H9 (cell line): ENCODE measurements around the gene OTULINL. TPM values are rescaled to one million over a fixed set of nuclear protein-coding genes. Genes with fewer than 3 reads are reported as not detected.

ENCODE experiments used
- DNase-seq: peaks from one replicate; pipeline ENCODE4 v3.0.0-alpha.2; 2017
- H2AFZ ChIP-seq: one replicate; pipeline ENCODE4 v1.6.1; 2013; ENCODE audit warnings: mild to moderate bottlenecking, low read length, control low read depth, moderate library complexity
- H2AK5ac ChIP-seq: 2 replicates; pipeline ENCODE4 v1.6.1; 2013; ENCODE audit warnings: low read length, control low read depth, mixed read lengths; ENCODE audit not compliant: insufficient read length
- H2BK120ac ChIP-seq: one replicate; pipeline ENCODE4 v1.6.1; 2013; ENCODE audit warnings: low read depth, mild to moderate bottlenecking, low read length, control low read depth, inconsistent platforms; ENCODE audit not compliant: poor library complexity, severe bottlenecking
- H2BK12ac ChIP-seq: 2 replicates; pipeline ENCODE4 v1.6.1; 2013; ENCODE audit warnings: low read length, control low read depth, mixed read lengths, low read depth; ENCODE audit not compliant: insufficient read length
- H2BK15ac ChIP-seq: 2 replicates; pipeline ENCODE4 v1.6.1; 2013; ENCODE audit warnings: low read depth, low read length, control low read depth
- H2BK20ac ChIP-seq: one replicate; pipeline ENCODE4 v1.6.1; 2013; ENCODE audit warnings: low read depth, mild to moderate bottlenecking, low read length, control low read depth, inconsistent platforms; ENCODE audit not compliant: poor library complexity, severe bottlenecking
- H2BK5ac ChIP-seq: 2 replicates; pipeline ENCODE4 v1.6.1; 2013; ENCODE audit warnings: low read length, control low read depth, mixed read lengths; ENCODE audit not compliant: insufficient read length
- H3K14ac ChIP-seq: 2 replicates; pipeline ENCODE4 v1.6.1; 2013; ENCODE audit warnings: low read length, control low read depth; ENCODE audit not compliant: insufficient read depth
- H3K18ac ChIP-seq: 2 replicates; pipeline ENCODE4 v1.6.1; 2013; ENCODE audit warnings: low read depth, mild to moderate bottlenecking, mixed read lengths, low read length, control low read depth; ENCODE audit not compliant: insufficient read length
- H3K23ac ChIP-seq: 2 replicates; pipeline ENCODE4 v1.6.1; 2013; ENCODE audit warnings: low read length, control low read depth, mixed read lengths, low read depth; ENCODE audit not compliant: insufficient read length
- H3K23me2 ChIP-seq: 2 replicates; pipeline ENCODE4 v1.6.1; 2013; ENCODE audit warnings: low read depth, mild to moderate bottlenecking, mixed read lengths, low read length, control low read depth; ENCODE audit not compliant: insufficient read length, poor library complexity, severe bottlenecking
- H3K27ac ChIP-seq: 2 replicates; pipeline ENCODE4 v1.5.1; 2013; ENCODE audit warnings: low read length, control low read depth, mixed read lengths, low read depth; ENCODE audit not compliant: insufficient read length
- H3K27me3 ChIP-seq: 2 replicates; pipeline ENCODE4 v1.6.1; 2013; ENCODE audit warnings: low read length, control low read depth, inconsistent platforms; ENCODE audit not compliant: insufficient read depth
- H3K4ac ChIP-seq: 2 replicates; pipeline ENCODE4 v1.6.1; 2013; ENCODE audit warnings: low read depth, mild to moderate bottlenecking, control low read depth, inconsistent platforms, low read length, moderate library complexity
- H3K4me1 ChIP-seq: 2 replicates; pipeline ENCODE4 v1.6.1; 2013; ENCODE audit warnings: low read length, control low read depth, inconsistent platforms; ENCODE audit not compliant: insufficient read depth
- H3K4me2 ChIP-seq: 2 replicates; pipeline ENCODE4 v1.6.1; 2013; ENCODE audit warnings: low read length, control low read depth, mixed read lengths; ENCODE audit not compliant: insufficient read length, insufficient read depth
- H3K56ac ChIP-seq: 2 replicates; pipeline ENCODE4 v1.6.1; 2013; ENCODE audit warnings: low read depth, mild to moderate bottlenecking, mixed read lengths, low read length, control low read depth; ENCODE audit not compliant: insufficient read length
- H3K79me1 ChIP-seq: 2 replicates; pipeline ENCODE4 v1.6.1; 2013; ENCODE audit warnings: low read depth, mild to moderate bottlenecking, moderate library complexity, low read length, control low read depth, inconsistent platforms; ENCODE audit not compliant: insufficient read depth, poor library complexity, severe bottlenecking
- H3K79me2 ChIP-seq: 2 replicates; pipeline ENCODE4 v1.6.1; 2013; ENCODE audit warnings: low read length, control low read depth, inconsistent platforms; ENCODE audit not compliant: insufficient read depth
- H3K9ac ChIP-seq: 2 replicates; pipeline ENCODE4 v1.6.1; 2013; ENCODE audit warnings: low read length, control low read depth, mixed read lengths; ENCODE audit not compliant: insufficient read length; ENCODE audit errors: extremely low read depth
- H3K9me3 ChIP-seq: one replicate; pipeline ENCODE4 v1.6.1; 2013; ENCODE audit warnings: low read depth, low read length, inconsistent platforms; ENCODE audit not compliant: control insufficient read depth
- H3T11ph ChIP-seq: one replicate; pipeline ENCODE4 v1.6.1; 2013; ENCODE audit warnings: mild to moderate bottlenecking, low read length, control low read depth, inconsistent platforms
- H4K20me1 ChIP-seq: one replicate; pipeline ENCODE4 v1.6.1; 2013; ENCODE audit not compliant: control insufficient read depth, insufficient read length, insufficient read depth
- H4K5ac ChIP-seq: 2 replicates; pipeline ENCODE4 v1.6.1; 2013; ENCODE audit warnings: low read depth, mild to moderate bottlenecking, mixed read lengths, low read length, control low read depth; ENCODE audit not compliant: insufficient read length
- H4K8ac ChIP-seq: replicated peaks from 2 replicates; pipeline ENCODE4 v1.6.1; 2013; ENCODE audit warnings: low read length, control low read depth, mixed read lengths, low read depth; ENCODE audit not compliant: insufficient read length
- H4K91ac ChIP-seq: 2 replicates; pipeline ENCODE4 v1.6.1; 2013; ENCODE audit warnings: low read depth, mild to moderate bottlenecking, moderate library complexity, mixed read lengths, low read length, control low read depth; ENCODE audit not compliant: insufficient read length
- H3K27ac Mint-ChIP-seq, 3 experiments: 2 replicates in 2 of 3; 3 replicates in 1 of 3; pipeline ENCODE4 v1.8.0; 2020 to 2021; ENCODE audit warnings: mixed read lengths in 3 of 3, mild to moderate bottlenecking in 1 of 3, moderate library complexity in 1 of 3
- H3K27me3 Mint-ChIP-seq: 2 replicates; pipeline ENCODE4 v1.8.0; 2021; ENCODE audit warnings: low read depth, mild to moderate bottlenecking, moderate library complexity, mixed read lengths
- H3K36me3 Mint-ChIP-seq, 3 experiments: 2 replicates in 2 of 3; 3 replicates in 1 of 3; pipeline ENCODE4 v1.8.0; 2020 to 2021; ENCODE audit warnings: low read depth in 3 of 3, mixed read lengths in 3 of 3; ENCODE audit not compliant: insufficient read depth in 1 of 3
- H3K4me1 Mint-ChIP-seq, 2 experiments: 2 replicates each; pipeline ENCODE4 v1.8.0; 2020; ENCODE audit warnings: mixed read lengths in 2 of 2
- H3K4me3 Mint-ChIP-seq, 2 experiments: 2 replicates in 1 of 2; 3 replicates in 1 of 2; pipeline ENCODE4 v1.8.0; 2020 to 2021; ENCODE audit warnings: mild to moderate bottlenecking in 2 of 2, mixed read lengths in 2 of 2, moderate library complexity in 1 of 2
- H3K9me3 Mint-ChIP-seq, 2 experiments: 2 replicates in 1 of 2; 3 replicates in 1 of 2; pipeline ENCODE4 v1.8.0; 2020; ENCODE audit warnings: mild to moderate bottlenecking in 2 of 2, mixed read lengths in 2 of 2, moderate library complexity in 1 of 2
- WGBS: extraction: QIAGEN DNeasy Blood & Tissue Kit; methylation state at CpG from one replicate; pipeline ENCODE4 v1.1.7; 2013; ENCODE audit warnings: missing lambda C conversion rate, low lambda C conversion rate, mixed read lengths; ENCODE audit not compliant: insufficient read length; ENCODE audit errors: extremely low coverage; 5-methylcytosine and 5-hydroxymethylcytosine counted together
- total RNA-seq: library from RNA; stranded (reverse); gene quantifications from 2 replicates; pipeline ENCODE4 v1.2.1, GENCODE V29; 2021
- TF ChIP-seq, protein P1 (sequence below): fragments of 200-600 bp; sonication (generic); conservative IDR thresholded peaks from 3 replicates; pipeline ENCODE4 v1.8.0; 2021; ENCODE audit warnings: antibody characterized with exemption, mild to moderate bottlenecking

The OTULINL gene
- total RNA-seq, 1 experiment from 2014 or later: 7.5 TPM

DNA sequence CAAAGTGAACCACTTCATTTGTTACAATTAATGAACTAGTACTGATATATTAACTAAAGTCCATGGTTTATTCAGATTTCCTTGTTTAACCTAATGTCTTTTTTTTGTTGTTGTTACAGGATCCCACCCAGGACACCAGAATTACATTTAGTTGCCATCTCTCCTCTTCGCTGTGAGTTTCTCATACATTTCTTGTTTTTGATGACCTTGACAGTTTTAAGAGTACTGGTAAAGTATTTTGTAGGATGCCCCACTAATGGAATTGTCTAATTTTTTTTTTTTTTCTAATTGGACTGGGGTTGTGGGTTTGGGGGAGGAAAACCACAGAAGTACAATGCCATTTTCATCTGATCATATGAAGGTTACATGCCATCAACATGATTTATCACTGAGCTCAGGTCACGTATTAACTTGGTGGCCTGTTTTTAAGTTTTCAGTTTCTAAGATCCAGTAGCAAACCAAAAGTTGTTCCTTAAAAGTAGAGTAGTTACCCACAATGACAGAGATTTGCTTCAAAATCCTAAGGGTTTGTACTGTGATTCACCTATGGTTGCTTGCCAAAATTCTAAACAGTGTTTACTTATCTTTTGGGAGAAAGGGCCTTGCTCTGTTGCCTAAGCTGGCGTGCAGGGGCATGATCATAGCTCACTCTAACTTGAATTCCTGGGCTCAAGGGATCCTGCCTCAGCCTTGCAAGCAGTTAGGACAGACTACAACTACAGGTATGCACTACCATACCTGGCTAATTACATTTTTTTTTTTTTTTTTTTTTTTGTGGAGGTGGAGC lies 78.4 kb downstream of the OTULINL start:
- Histone ChIP-seq H3K79me2 (no peaks in the 10 kb centered on the region), H4K91ac (no peak overlapping the region), H3K79me1 (no peaks in the 10 kb centered on the region), H3K9me3 (no peaks in the 10 kb centered on the region), H4K8ac (no peak overlapping the region), H2BK15ac (no peak overlapping the region), H3K4ac (no peak overlapping the region), H3K27me3 (no peaks in the 10 kb centered on the region; the same call in 1 of the 2 replicates), H3K4me1 (no peaks in the 10 kb centered on the region), H2AK5ac (no peak overlapping the region), H3K56ac (no peak overlapping the region), H2AFZ (no peak overlapping the region), H2BK5ac (no peak overlapping the region), H2BK120ac (no peak overlapping the region), H3K18ac (no peak overlapping the region), H3K27ac (no peak overlapping the region), H4K5ac (no peak overlapping the region), H3K14ac (no peak overlapping the region), H3K23ac (no peak overlapping the region), H3K23me2 (peaks cover 9% of the 10 kb centered on the region), H3T11ph (no peak overlapping the region), H3K4me2 (no peak overlapping the region), H2BK20ac (no peak overlapping the region), H3K9ac (no peak overlapping the region), H4K20me1 (no peaks in the 10 kb centered on the region), H2BK12ac (no peak overlapping the region)
- peaks cover 4 to 8% of the 10 kb centered on the region in 2 experiments for H3K4me1 Mint-ChIP-seq
- peaks cover 0 to 10% (median 0%) of the 10 kb centered on the region in 3 experiments; a peak in 2 of 7 replicates for H3K36me3 Mint-ChIP-seq
- H3K27me3 Mint-ChIP-seq: peaks cover 19% of the 10 kb centered on the region
- no CpG with 5 or more reads among the region's 3 CpGs for WGBS
- peaks cover under 1 to 2% of the 10 kb centered on the region in 2 experiments; a peak in 3 of 5 replicates for H3K9me3 Mint-ChIP-seq
- DNase-seq: no peak
- H3K27ac Mint-ChIP-seq: no peak overlapping the region
- TF ChIP-seq, protein P1, sequence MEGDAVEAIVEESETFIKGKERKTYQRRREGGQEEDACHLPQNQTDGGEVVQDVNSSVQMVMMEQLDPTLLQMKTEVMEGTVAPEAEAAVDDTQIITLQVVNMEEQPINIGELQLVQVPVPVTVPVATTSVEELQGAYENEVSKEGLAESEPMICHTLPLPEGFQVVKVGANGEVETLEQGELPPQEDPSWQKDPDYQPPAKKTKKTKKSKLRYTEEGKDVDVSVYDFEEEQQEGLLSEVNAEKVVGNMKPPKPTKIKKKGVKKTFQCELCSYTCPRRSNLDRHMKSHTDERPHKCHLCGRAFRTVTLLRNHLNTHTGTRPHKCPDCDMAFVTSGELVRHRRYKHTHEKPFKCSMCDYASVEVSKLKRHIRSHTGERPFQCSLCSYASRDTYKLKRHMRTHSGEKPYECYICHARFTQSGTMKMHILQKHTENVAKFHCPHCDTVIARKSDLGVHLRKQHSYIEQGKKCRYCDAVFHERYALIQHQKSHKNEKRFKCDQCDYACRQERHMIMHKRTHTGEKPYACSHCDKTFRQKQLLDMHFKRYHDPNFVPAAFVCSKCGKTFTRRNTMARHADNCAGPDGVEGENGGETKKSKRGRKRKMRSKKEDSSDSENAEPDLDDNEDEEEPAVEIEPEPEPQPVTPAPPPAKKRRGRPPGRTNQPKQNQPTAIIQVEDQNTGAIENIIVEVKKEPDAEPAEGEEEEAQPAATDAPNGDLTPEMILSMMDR: no peak
- no peak overlapping the region for H3K4me3 Mint-ChIP-seq
